ENCODE measurements around the gene GNAI2.
A peak's percentile ranks its signal among the peaks of the same experiment; 100 is the strongest.

Gene GNAI2

GRCh38 chr3:50250514-50250913, 14.5 kb downstream of the GNAI2 start:
- H3K9ac ChIP-seq (ENCODE audit: low read length in 5 of 5), result peak overlapping the region in 3 of 5 donors; percentile 19 to 77 (median 58)
- peak overlapping the region in 1 of 5 donors; percentile 17 for H3K4me3 ChIP-seq (ENCODE audit: low read depth in 1 of 5, low read length in 5 of 5)
- peaks cover 0 to 72% (median 54%) of the 10 kb centered on the region in 5 donors for H3K36me3 ChIP-seq (ENCODE audit: control insufficient read depth in 5 of 5, insufficient read depth in 5 of 5, low read length in 5 of 5)
- H3K9me3 ChIP-seq (ENCODE audit: control insufficient read depth in 5 of 5, low read length in 5 of 5), result no peaks in the 10 kb centered on the region
- peak overlapping the region; percentile 92 for H3K27ac ChIP-seq (ENCODE audit: low read depth, low read length)
- H3K27me3 ChIP-seq (ENCODE audit: control insufficient read depth in 5 of 5, insufficient read depth in 4 of 5, low read length in 5 of 5), result no peaks in the 10 kb centered on the region
- H3K4me1 ChIP-seq (ENCODE audit: control insufficient read depth in 5 of 5, insufficient read depth in 5 of 5, low read length in 5 of 5), result peaks cover 31 to 98% (median 84%) of the 10 kb centered on the region in 5 donors

GRCh38 chr3:50251220-50251619, 15.2 kb downstream of the GNAI2 start:
- H3K36me3 ChIP-seq (ENCODE audit: control insufficient read depth in 5 of 5, insufficient read depth in 5 of 5, low read length in 5 of 5), result peaks cover 0 to 76% (median 57%) of the 10 kb centered on the region in 5 donors
- H3K9me3 ChIP-seq (ENCODE audit: control insufficient read depth in 5 of 5, low read length in 5 of 5), result no peaks in the 10 kb centered on the region
- peaks cover 28 to 97% (median 80%) of the 10 kb centered on the region in 5 donors for H3K4me1 ChIP-seq (ENCODE audit: control insufficient read depth in 5 of 5, insufficient read depth in 5 of 5, low read length in 5 of 5)
- H3K27ac ChIP-seq (ENCODE audit: low read depth, low read length), result peak overlapping the region; percentile 92
- no peaks in the 10 kb centered on the region for H3K27me3 ChIP-seq (ENCODE audit: control insufficient read depth in 5 of 5, insufficient read depth in 4 of 5, low read length in 5 of 5)
- peak overlapping the region in 1 of 5 donors; percentile 51 for H3K9ac ChIP-seq (ENCODE audit: low read length in 5 of 5)
- H3K4me3 ChIP-seq (ENCODE audit: low read depth in 1 of 5, low read length in 5 of 5), result no peak overlapping the region

- Histone ChIP-seq H3K9ac (ENCODE audit: low read length in 5 of 5) (peak overlapping the region in 4 of 5 donors; percentile 33 to 66 (median 58)), H3K4me3 (ENCODE audit: low read depth in 1 of 5, low read length in 5 of 5) (peak overlapping the region in 1 of 5 donors; percentile 10), H3K4me1 (ENCODE audit: control insufficient read depth in 5 of 5, insufficient read depth in 5 of 5, low read length in 5 of 5) (peaks cover 15 to 77% (median 53%) of the 10 kb centered on the region in 5 donors), H3K9me3 (ENCODE audit: control insufficient read depth in 5 of 5, low read length in 5 of 5) (peaks cover 0 to 10% (median 6%) of the 10 kb centered on the region in 5 donors), H3K36me3 (ENCODE audit: control insufficient read depth in 5 of 5, insufficient read depth in 5 of 5, low read length in 5 of 5) (peaks cover 0 to 89% (median 70%) of the 10 kb centered on the region in 5 donors), H3K27ac (ENCODE audit: low read depth, low read length) (peak overlapping the region; percentile 92), H3K27me3 (ENCODE audit: control insufficient read depth in 5 of 5, insufficient read depth in 4 of 5, low read length in 5 of 5) (no peaks in the 10 kb centered on the region)
These were observed 18.7 kb downstream of the GNAI2 start for GRCh38 chr3:50254577-50255250.

GRCh38 chr3:50255251-50255615, 19.2 kb downstream of the GNAI2 start:
- peak overlapping the region; percentile 92 for H3K27ac ChIP-seq (ENCODE audit: low read depth, low read length)
- peaks cover 0 to 84% (median 66%) of the 10 kb centered on the region in 5 donors for H3K36me3 ChIP-seq (ENCODE audit: control insufficient read depth in 5 of 5, insufficient read depth in 5 of 5, low read length in 5 of 5)
- peak overlapping the region in 1 of 5 donors; percentile 10 for H3K4me3 ChIP-seq (ENCODE audit: low read depth in 1 of 5, low read length in 5 of 5)
- H3K4me1 ChIP-seq (ENCODE audit: control insufficient read depth in 5 of 5, insufficient read depth in 5 of 5, low read length in 5 of 5), result peaks cover 10 to 73% (median 51%) of the 10 kb centered on the region in 5 donors
- H3K9ac ChIP-seq (ENCODE audit: low read length in 5 of 5), result peak overlapping the region in 2 of 5 donors; percentile 46 to 56
- peaks cover 0 to 10% (median 6%) of the 10 kb centered on the region in 5 donors for H3K9me3 ChIP-seq (ENCODE audit: control insufficient read depth in 5 of 5, low read length in 5 of 5)
- no peaks in the 10 kb centered on the region for H3K27me3 ChIP-seq (ENCODE audit: control insufficient read depth in 5 of 5, insufficient read depth in 4 of 5, low read length in 5 of 5)

- Histone ChIP-seq H3K4me3 (ENCODE audit: low read depth in 1 of 5, low read length in 5 of 5) (peak overlapping the region in 1 of 5 donors; percentile 13), H3K4me1 (ENCODE audit: control insufficient read depth in 5 of 5, insufficient read depth in 5 of 5, low read length in 5 of 5) (peaks cover 8 to 68% (median 53%) of the 10 kb centered on the region in 5 donors), H3K36me3 (ENCODE audit: control insufficient read depth in 5 of 5, insufficient read depth in 5 of 5, low read length in 5 of 5) (peaks cover 0 to 65% (median 57%) of the 10 kb centered on the region in 5 donors), H3K27me3 (ENCODE audit: control insufficient read depth in 5 of 5, insufficient read depth in 4 of 5, low read length in 5 of 5) (no peaks in the 10 kb centered on the region), H3K27ac (ENCODE audit: low read depth, low read length) (no peak overlapping the region), H3K9me3 (ENCODE audit: control insufficient read depth in 5 of 5, low read length in 5 of 5) (peaks cover 0 to 10% (median 6%) of the 10 kb centered on the region in 5 donors), H3K9ac (ENCODE audit: low read length in 5 of 5) (no peak overlapping the region)
These were observed 21.2 kb downstream of the GNAI2 start for GRCh38 chr3:50256978-50257890.

GRCh38 chr3:50258029-50258680, 22.2 kb downstream of the GNAI2 start:
- Histone ChIP-seq H3K9me3 (ENCODE audit: control insufficient read depth in 5 of 5, low read length in 5 of 5) (peaks cover 0 to 10% (median 6%) of the 10 kb centered on the region in 5 donors), H3K27me3 (ENCODE audit: control insufficient read depth in 5 of 5, insufficient read depth in 4 of 5, low read length in 5 of 5) (no peaks in the 10 kb centered on the region), H3K27ac (ENCODE audit: low read depth, low read length) (no peak overlapping the region), H3K4me3 (ENCODE audit: low read depth in 1 of 5, low read length in 5 of 5) (peak overlapping the region in 1 of 5 donors; percentile 0), H3K36me3 (ENCODE audit: control insufficient read depth in 5 of 5, insufficient read depth in 5 of 5, low read length in 5 of 5) (peaks cover 0 to 56% (median 48%) of the 10 kb centered on the region in 5 donors), H3K9ac (ENCODE audit: low read length in 5 of 5) (no peak overlapping the region), H3K4me1 (ENCODE audit: control insufficient read depth in 5 of 5, insufficient read depth in 5 of 5, low read length in 5 of 5) (peaks cover 8 to 63% (median 59%) of the 10 kb centered on the region in 5 donors)

- no peak overlapping the region for H3K9ac ChIP-seq (ENCODE audit: low read length in 5 of 5)
- H3K36me3 ChIP-seq (ENCODE audit: control insufficient read depth in 5 of 5, insufficient read depth in 5 of 5, low read length in 5 of 5), result peaks cover 0 to 47% (median 42%) of the 10 kb centered on the region in 5 donors
- H3K27ac ChIP-seq (ENCODE audit: low read depth, low read length), result no peak overlapping the region
- peaks cover 0 to 10% (median 6%) of the 10 kb centered on the region in 5 donors for H3K9me3 ChIP-seq (ENCODE audit: control insufficient read depth in 5 of 5, low read length in 5 of 5)
- peaks cover 8 to 63% (median 60%) of the 10 kb centered on the region in 5 donors for H3K4me1 ChIP-seq (ENCODE audit: control insufficient read depth in 5 of 5, insufficient read depth in 5 of 5, low read length in 5 of 5)
- H3K4me3 ChIP-seq (ENCODE audit: low read depth in 1 of 5, low read length in 5 of 5), result no peak overlapping the region
- no peaks in the 10 kb centered on the region for H3K27me3 ChIP-seq (ENCODE audit: control insufficient read depth in 5 of 5, insufficient read depth in 4 of 5, low read length in 5 of 5)
These were observed 23.0 kb downstream of the GNAI2 start for GRCh38 chr3:50258979-50259378.

- peak overlapping the region in 3 of 5 donors; percentile 18 to 72 (median 41) for H3K9ac ChIP-seq (ENCODE audit: low read length in 5 of 5)
- peaks cover 0 to 10% (median 6%) of the 10 kb centered on the region in 5 donors for H3K9me3 ChIP-seq (ENCODE audit: control insufficient read depth in 5 of 5, low read length in 5 of 5)
- peak overlapping the region; percentile 88 for H3K27ac ChIP-seq (ENCODE audit: low read depth, low read length)
- H3K4me1 ChIP-seq (ENCODE audit: control insufficient read depth in 5 of 5, insufficient read depth in 5 of 5, low read length in 5 of 5), result peaks cover 6 to 63% (median 60%) of the 10 kb centered on the region in 5 donors
- no peaks in the 10 kb centered on the region for H3K27me3 ChIP-seq (ENCODE audit: control insufficient read depth in 5 of 5, insufficient read depth in 4 of 5, low read length in 5 of 5)
- peak overlapping the region in 2 of 5 donors; percentile 64 to 69 for H3K4me3 ChIP-seq (ENCODE audit: low read depth in 1 of 5, low read length in 5 of 5)
- peaks cover 0 to 42% (median 37%) of the 10 kb centered on the region in 5 donors for H3K36me3 ChIP-seq (ENCODE audit: control insufficient read depth in 5 of 5, insufficient read depth in 5 of 5, low read length in 5 of 5)
These were observed 23.5 kb downstream of the GNAI2 start for GRCh38 chr3:50259432-50260026.

Measured in subcutaneous abdominal adipose tissue (tissue), 5 donors.